GM18870 (cell line): ENCODE measurements around the gene FGF22.

ENCODE experiments used
- ATAC-seq: cut with Tn5 transposase; IDR thresholded peaks from one replicate; pipeline ENCODE4 v1.9.1; 2021; ENCODE audit warnings: moderate library complexity; ENCODE audit not compliant: unreplicated experiment

Gene FGF22

DNA sequence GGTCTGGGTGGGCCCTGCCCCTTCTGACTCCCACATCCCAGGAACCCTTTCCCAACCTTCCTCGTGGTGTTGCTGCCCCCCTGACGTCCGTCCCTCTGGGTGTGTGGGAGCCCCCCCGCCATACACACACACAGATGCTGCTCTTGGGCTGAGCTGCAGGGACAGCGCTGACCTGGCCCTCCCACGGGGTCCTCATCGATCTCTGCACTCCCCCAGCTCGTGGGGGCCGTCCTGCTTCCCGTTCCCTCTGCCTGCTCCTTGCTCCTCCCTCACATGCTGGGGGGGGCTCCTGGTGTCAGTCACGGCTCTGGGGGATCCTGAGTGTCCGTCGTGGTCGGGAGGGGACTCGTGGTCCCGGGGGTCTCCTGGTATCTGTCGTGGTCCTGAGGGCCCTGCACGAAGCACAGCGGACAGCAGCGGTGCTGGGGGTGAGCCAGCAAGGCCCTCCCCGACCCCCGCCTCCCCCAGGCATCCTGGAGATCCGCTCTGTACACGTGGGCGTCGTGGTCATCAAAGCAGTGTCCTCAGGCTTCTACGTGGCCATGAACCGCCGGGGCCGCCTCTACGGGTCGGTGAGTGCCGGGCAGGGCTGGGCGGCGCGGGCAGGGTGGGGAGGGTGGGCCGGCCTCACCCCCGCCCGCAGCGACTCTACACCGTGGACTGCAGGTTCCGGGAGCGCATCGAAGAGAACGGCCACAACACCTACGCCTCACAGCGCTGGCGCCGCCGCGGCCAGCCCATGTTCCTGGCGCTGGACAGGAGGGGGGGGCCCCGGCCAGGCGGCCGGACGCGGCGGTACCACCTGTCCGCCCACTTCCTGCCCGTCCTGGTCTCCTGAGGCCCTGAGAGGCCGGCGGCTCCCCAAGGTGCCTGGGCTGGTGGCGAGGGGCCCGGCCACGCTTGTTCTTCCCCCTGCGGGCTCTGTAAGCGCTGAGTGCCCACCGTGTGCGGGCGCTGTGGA, 3.4 kb downstream of the FGF22 start:
- no peak for ATAC-seq

DNA sequence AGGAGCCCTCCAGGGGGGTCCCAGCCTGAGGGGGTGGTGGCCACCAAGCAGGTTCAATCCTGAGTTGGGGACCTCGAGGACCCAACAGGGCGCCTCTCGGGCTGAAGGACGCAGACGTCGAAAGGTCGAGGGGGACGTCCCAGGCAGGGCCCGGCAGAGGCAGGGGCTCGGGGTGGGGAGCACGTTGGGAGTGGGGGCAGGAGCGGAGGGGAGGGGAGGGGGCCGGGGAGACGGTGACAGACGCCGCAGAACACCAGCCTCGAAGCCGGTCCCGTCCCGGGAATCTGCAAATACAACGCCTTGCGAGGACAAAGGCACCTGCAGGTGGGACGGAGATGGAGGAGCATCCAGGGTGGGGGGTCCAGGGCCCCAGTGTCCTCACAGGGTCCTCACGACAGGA, 4.1 kb downstream of the FGF22 start:
- ATAC-seq = no peak

DNA sequence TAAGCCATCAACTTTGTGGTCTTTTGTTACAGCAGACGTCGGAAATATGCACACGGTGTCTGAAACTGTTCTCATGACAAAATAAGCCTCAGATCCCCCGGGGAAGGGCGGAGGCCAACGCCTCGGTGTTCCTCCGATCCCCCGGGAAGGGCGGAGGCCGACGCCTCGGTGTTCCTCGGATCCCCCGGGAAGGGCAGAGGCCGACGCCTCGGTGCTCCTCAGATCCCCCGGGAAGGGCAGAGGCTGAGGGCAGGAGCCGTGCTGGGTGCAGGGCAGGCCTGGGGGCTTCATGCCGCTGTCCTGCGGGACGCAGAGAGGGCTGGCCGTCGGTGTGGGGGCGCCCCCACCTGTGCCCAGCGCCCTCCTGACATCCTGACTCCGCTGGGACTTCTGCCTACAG, 4.7 kb downstream of the FGF22 start:
- ATAC-seq = no peak

DNA sequence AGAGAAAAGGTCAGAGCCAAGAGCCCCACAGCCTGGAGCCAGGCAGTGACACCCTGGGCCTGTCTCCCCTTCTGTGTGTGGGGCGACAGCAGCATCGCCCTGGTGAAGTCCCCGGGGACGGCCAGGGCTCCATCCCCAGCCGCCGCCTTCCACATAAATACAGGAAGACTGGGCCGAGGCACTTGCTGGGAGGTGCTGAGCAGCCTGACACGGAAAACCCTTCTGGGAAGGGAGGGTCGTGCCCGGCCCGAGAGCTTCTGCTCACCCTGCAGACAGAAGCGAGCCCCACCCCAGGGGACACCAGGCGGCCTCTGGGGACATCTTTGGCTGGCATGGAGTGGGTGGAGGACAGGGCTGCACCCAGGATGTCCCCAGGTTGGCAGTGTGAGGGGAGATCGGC, 5.1 kb downstream of the FGF22 start:
- no peak for ATAC-seq

GRCh38 chr19:645912-646778, 6.5 kb downstream of the FGF22 start:
- no peak for ATAC-seq

GRCh38 chr19:646779-647565, 7.3 kb downstream of the FGF22 start:
- ATAC-seq = no peak

DNA sequence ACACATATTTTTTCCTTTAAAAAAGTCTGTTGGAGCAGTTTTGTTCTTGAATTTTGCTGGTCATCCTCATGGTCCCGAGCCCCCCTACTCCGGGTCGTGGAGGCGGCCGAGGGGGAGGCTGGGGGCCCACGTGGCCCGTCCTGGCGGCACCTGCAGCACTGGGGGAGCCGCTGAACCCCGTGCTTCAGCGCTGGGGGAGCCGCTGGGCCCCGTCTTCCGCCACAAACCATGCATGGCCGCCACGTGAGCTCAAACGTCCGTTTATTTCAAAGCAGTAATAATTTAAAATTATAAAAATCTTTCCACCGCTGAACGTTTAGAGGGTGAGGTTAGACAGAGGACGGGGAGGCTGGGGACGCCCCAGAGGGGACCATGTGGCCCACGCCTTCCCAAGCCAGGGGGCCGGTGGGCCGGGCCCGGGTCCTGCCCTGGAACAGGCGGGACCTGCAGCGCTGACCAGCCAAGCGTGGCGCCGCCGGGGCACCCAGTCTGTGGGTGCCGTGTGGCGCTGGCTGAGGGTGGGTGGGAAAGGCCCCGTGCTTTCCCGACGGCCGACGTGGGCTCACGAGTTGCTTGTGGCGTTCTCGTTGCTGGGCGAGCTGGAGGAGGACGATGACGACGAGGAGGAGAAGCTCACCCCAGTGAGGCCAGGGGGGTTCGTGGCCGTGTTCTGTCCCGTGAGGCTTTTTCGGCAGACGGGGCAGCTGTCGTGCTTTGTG, 8.0 kb downstream of the FGF22 start:
- no peak for ATAC-seq

DNA sequence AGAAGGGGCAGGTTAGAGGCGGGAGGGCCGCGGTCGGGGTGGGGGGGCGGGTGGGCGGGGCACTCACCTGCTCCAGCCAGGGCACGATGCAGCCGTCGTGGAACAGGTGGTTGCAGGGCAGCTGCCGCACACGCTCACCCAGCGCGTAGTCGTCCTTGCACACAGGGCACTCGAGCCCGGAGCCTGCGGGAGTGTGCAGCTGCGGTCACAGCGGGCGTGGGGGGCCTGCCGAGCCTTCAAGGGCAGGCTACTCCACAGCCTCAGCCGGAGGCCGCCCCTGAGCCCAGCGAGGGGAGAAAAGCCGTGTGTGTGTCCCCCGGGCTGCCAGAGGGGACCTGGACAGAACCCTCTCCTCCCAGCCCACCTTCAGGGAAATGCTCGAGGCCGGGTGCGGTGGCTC, 8.6 kb downstream of the FGF22 start:
- ATAC-seq = no peak

GRCh38 chr19:648904-649801, 9.5 kb downstream of the FGF22 start:
- no peak for ATAC-seq

DNA sequence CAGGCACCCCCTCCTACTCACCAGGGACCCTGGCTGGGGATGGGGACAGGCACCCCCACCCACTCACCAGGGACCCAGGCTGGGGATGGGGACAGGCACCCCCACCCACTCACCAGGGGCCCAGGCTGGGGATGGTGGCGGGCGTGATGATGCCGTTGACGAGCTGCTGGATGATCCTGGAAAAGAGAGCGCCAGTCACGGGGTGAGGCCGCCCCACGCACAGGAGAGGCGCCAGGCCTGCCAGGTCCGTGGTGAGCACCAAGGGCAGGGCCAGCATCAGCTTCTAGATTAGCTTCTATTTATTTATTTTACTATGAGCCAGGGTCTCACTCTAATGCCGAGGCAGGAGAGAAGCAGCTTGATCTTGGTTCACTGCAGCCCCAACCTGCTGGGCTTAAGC, 10.4 kb downstream of the FGF22 start:
- no peak for ATAC-seq

GRCh38 chr19:651114-651818, 11.6 kb downstream of the FGF22 start:
- ATAC-seq = no peak

DNA sequence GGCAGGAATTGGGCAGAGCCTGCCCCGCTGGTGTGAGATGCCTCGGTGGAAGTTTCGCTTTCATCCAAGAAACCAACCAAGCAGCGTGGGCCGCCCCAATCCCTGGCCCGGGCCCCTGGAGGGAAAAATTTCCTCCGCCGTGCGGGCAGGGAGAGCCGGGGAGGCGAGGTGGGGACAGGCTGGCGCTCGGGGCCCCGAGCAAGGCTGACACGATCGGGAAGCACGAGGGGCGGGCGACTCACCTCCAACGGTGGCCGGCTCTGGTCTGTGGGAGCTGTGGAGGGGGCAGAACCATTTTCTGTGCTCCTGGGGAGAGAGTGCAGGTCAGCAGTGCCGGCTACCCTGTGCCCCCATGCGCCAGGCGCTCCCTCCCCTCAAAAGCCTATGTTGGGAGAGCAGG, 12.3 kb downstream of the FGF22 start:
- ATAC-seq = no peak

- ATAC-seq = no peak
Measured at GRCh38 chr19:652467-653389, 13.0 kb downstream of the FGF22 start.

DNA sequence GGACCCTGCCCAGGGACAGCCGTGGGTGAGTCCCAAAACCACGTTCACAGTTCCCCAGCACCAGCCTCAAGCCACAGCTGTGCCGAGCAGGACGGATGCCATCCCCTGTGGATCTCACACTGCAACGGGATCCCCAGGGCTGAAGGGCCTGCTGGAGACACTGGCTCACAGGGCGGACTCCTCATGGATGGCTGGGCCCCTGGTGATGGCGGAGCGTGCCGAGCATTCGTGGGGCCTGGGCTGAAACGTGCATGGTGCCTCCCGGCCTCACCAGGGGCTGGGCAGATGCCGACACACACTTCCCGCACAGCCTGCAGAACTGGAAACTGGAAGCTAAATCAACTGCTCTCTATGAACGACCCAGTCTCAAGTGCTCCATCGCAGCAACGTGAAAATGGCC, 13.7 kb downstream of the FGF22 start:
- ATAC-seq = no peak

DNA sequence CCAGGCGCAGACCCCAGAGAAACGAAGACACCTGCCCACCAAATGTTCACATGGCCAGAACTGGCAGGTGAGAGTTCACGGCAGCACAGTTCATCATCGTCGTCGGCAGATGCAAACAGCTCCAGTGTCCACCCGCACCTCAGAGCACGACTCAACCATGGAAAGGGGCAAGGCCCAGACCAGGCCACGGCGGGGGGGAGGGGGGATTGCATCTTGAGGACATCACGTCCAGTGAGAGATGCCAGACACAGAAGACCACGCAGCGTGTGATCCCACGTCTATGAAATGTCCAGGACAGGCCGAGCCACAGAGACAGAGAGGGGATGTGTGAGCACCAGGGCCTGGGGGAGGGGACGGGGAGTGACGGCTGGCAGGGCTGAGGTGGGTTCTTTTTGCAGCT, 16.0 kb downstream of the FGF22 start:
- no peak for ATAC-seq

- no peak for ATAC-seq
Measured at GRCh38 chr19:656751-657559, 17.3 kb downstream of the FGF22 start.

- ATAC-seq = no peak
Measured at GRCh38 chr19:657611-658010, 17.9 kb downstream of the FGF22 start.
